T-helper 2 cell (primary cell): Measurements from ENCODE around the gene PDZRN4.
A peak's percentile ranks its signal among the peaks of the same experiment; 100 is the strongest.
"Not testable (repeated sequence)": the region's sequence is repeated elsewhere in the genome, so short reads cannot be mapped to it uniquely, and the experiment has no call there.

Experiments used
- DNase-seq, 5 experiments: peaks; one replicate each; pipeline versions ENCODE4 v3.0.0 to v3.0.0-alpha.2; 2012 to 2022
- total RNA-seq, 2 donors: gene quantifications; one replicate each; lab custom pipeline; 2026; lab: John Stamatoyannopoulos, UW

Gene PDZRN4
- total RNA-seq, result 0 reads per million in 2 donors

GRCh38 chr12:41188058-41188840, at the start of gene PDZRN4:
PDZRN4 (plus strand) TSS chr12:41188320.
- DNase-seq, result peak in 1 of 5 experiments; percentile 5

GRCh38 chr12:41140117-41140516, 48.0 kb upstream of the PDZRN4 start:
- DNase-seq, result peak in 1 of 5 experiments; percentile 14

DNA sequence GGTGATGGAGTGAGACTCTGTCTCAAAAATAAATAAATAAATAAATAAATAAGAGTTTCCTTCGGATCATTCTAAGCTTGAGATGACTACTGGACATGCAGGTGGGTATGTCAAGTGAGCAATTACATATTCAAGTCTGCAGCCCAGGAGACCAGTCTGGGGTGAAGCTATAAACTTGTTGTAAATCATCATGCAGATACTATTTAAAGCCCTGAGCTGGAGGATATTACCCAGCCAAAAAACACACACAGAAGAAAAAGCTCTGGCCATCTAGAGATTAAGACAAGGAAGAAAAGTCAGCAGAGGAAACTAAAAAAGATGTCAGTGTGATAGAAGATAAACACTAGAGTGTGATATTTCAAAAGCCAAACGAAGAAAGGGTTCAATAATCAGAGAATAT, 47.0 kb upstream of the PDZRN4 start:
- no peak for DNase-seq

DNA sequence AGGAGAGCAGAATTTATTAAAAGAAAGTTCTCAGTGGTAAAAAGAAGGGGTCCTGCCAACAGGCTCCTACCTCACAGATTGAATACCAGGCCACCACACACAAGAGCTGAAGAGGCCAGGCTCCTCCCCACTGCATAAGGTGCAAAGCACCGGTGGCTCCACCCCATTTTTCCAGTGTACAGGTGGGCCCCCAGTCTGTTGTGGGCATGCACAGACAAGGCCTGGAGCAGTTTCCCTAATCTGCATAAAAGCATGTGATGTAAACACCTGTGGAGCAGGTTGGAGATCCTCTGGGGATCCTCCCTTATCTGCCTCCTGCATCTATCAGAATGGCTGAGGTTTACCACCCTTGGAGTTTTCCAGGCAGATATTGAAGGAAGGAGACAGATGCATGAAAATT, 45.7 kb upstream of the PDZRN4 start:
- no peak for DNase-seq

- DNase-seq, result no peak
These were observed 36.3 kb upstream of the PDZRN4 start for GRCh38 chr12:41151793-41152192.

DNA sequence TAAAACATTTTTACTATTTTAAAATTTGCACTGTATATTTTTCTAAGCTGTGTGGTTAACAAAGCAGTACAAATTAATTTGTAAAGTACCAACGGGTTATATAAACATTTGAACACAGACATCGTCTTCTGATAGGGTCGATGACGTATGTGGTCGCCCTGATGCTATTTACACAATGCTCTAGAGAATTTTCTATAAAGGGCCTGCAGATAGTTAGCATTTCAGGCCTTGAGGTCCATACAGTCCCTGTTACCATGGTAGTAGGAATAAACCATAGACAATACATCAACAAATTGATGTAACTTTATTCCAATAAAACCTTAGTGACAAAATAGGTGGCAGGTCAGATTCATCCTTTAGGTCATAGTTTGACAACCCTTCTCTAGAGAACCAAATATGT, 25.7 kb upstream of the PDZRN4 start:
- no peak for DNase-seq

DNA sequence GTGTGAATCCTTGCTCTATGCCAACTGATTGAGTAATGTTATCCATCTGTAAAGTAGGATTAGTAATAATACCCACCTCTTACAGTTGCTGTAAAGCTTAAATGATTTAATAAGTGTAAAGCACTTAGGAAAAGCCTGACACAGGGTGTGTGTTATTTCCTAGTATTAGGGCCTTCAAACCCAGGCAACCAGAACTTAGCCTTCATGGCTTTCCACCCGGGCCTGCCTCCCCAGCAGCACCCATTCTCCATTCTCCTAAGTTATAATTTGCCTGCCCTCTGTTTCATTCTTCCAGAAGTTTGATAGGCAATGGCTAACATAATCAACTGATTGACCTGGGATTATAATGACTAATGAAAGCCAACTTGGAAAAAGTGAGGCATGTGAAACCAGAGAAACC, 20.4 kb upstream of the PDZRN4 start:
- DNase-seq, result no peak

- DNase-seq, result no peak
These were observed 13.5 kb upstream of the PDZRN4 start for GRCh38 chr12:41174602-41175001.

GRCh38 chr12:41179507-41179906, 8.6 kb upstream of the PDZRN4 start:
- not testable (repeated sequence) for DNase-seq

DNA sequence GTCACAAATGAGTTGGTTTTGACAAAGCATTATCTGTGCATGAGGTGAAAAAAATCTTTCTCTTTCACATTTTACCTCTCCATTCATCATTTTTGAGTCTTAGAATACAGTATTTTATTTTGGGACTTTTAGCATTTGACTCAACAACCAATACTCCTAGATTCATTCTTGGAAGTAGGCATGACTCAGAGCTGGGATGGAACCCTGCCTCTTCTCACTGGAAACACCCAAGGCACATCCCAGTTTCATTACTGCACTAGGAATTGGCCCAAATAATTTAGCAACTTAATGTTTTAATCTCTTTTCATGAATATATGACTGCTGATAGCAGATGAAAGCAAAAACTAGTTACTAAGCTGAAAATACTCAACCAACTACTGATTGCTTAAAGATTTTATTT, 3.3 kb upstream of the PDZRN4 start:
- DNase-seq, result no peak

- no peak for DNase-seq
These were observed 2.1 kb upstream of the PDZRN4 start for GRCh38 chr12:41186026-41186425.

DNA sequence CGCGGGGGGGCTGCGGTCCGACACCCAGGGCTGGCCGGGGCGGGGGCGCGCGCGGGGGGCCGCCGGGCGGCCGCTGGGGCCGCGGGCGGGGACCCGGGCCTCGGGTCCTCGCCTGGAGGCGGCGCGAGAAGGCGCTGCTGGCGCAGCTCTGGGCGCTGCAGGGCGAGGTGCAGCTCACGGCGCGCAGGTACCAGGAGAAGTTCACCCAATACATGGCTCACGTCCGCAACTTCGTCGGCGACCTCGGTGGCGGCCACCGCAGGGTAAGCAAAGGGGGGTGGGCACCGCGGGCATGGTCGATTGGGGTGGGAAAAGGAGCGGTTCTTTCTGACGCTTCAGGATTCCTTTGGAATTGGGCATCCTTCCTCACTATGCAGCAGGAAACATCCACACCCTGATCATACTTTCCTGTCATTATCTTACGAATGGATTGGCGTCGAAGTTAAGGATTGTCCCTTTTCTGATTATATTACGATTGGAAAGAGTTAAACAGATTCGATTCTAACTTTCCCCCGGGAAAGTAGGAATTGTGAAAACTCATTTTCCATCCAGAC, 798 bp downstream of the PDZRN4 start:
- DNase-seq, result no peak

GRCh38 chr12:41189395-41190251, 1.5 kb downstream of the PDZRN4 start:
- no peak for DNase-seq

- no peak for DNase-seq
These were observed 2.2 kb downstream of the PDZRN4 start for GRCh38 chr12:41190338-41190737.

GRCh38 chr12:41191549-41191948, 3.4 kb downstream of the PDZRN4 start:
- DNase-seq, result not testable (repeated sequence)

GRCh38 chr12:41193311-41193710, 5.2 kb downstream of the PDZRN4 start:
- DNase-seq, result no peak

DNA sequence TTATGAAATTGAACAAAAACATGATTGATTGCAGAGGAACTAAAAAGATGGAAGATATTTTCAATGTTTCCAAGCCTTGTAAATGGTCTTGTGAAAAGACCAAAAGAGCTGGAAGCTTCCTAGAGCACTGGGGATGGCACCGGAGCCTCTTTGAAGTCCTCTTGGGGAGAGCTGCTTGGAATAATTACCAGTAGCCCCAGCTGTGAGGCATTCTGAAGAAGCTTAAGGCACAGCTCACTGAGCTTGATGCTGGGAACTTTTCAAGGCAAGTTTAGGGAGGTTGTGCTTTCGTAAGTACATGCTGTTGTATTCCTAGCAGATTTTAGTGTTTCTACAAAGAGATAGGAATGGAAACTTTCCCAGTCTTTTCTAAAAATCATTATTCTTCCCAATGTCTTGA, 13.9 kb downstream of the PDZRN4 start:
- no peak for DNase-seq

- no peak for DNase-seq
These were observed 17.1 kb downstream of the PDZRN4 start for GRCh38 chr12:41205070-41205709.

DNA sequence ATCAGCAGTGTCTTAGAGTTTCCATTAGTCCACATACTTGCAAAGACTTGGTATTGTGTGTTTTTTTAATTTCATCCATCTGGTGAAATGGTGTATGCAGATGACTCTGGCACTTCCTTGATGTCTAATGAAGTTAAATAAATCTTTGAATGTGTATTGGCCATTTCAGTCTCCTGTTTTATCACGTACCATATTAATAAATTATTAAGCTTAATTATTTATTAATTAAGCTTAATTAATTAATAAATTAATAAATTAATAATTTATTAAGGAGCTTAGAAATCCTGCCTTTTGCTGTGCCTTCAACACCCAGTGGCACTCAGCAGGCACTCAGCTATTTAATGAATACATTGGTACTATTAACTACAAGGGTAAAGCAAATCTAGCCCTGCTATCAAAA, 18.2 kb downstream of the PDZRN4 start:
- no peak for DNase-seq

DNA sequence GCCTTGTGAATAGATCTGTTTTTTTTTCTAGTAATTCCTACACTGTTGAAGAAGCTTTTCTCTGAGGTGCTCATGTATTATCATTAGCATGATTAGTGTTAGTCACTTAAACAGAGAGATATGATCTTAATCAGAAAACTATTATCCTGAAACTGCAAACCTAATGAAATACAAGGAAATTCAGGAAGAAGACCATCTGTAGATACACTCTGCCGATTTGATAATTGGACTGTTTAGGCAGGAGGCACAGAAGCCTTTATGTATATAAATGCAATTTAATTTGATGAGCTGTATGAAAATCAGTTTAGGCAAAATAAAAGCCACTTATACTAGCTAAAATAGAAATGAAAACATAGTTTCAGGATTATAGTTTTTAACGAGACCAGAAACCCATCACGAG, 23.3 kb downstream of the PDZRN4 start:
- DNase-seq, result no peak

DNA sequence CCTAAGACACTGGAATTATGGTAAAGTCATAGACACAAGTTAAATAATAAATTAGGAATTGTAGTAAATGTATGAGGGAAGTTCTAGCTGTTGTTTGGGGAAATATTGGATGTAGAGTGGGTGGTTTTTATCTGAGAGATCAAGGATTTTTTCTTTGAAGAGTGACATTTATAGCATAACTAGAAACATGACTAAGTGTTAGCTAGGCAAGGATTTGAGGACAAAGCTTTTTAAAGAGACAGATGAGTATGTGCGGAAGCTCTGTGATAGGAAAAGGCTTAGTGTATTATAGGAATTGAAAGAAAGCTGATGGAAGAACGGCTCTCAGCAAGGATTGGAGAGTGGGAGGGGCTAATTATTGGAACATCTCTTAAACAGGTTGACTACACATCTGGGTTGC, 24.5 kb downstream of the PDZRN4 start:
- no peak for DNase-seq

DNA sequence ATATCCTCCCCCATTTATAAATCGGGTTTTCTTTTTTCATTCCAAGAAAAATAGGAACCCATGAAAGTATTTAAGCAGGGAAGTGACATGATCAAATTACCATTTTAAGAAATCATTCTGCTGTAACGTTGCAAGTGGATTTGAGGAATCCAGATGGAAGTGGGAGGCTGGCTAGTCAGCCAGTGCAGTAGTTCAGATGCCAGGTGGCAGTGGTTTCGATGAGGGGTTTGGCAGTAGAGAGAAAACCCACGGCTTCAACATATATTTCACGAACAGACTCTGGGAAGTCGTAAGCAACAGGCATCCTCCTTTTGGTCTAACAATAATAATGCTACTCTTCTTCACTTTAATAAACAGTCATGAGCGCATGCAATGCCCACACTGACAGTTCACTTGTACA, 25.0 kb downstream of the PDZRN4 start:
- no peak for DNase-seq

- no peak for DNase-seq
These were observed 25.5 kb downstream of the PDZRN4 start for GRCh38 chr12:41213648-41214047.
